ENCODE results near the gene DLST.
"Not testable (repeated sequence)": the region's sequence is repeated elsewhere in the genome, so short reads cannot be mapped to it uniquely, and the experiment has no call there.

DNA sequence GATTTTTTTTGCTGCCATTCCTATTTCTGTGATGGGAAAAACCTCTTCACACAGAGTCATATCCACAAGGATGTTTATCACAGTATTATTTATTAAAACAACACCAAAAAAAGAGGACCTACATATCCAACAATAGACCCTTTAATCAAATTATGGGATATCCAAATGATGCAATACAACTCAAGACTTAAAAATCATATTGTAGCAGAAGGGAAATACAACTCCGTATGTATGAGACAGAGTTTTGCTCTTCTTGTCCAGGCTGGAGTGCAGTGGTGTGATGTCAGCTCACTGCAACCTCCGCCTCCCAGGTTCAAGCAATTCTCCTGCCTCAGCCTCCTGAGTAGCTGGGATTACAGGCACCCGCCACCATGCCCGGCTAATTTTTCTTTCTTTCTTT, 51.2 kb downstream of the DLST start:
- TF ChIP-seq, protein P1, sequence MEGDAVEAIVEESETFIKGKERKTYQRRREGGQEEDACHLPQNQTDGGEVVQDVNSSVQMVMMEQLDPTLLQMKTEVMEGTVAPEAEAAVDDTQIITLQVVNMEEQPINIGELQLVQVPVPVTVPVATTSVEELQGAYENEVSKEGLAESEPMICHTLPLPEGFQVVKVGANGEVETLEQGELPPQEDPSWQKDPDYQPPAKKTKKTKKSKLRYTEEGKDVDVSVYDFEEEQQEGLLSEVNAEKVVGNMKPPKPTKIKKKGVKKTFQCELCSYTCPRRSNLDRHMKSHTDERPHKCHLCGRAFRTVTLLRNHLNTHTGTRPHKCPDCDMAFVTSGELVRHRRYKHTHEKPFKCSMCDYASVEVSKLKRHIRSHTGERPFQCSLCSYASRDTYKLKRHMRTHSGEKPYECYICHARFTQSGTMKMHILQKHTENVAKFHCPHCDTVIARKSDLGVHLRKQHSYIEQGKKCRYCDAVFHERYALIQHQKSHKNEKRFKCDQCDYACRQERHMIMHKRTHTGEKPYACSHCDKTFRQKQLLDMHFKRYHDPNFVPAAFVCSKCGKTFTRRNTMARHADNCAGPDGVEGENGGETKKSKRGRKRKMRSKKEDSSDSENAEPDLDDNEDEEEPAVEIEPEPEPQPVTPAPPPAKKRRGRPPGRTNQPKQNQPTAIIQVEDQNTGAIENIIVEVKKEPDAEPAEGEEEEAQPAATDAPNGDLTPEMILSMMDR (IDR thresholded peaks at IDR 0.05): not testable (repeated sequence)
- TF ChIP-seq, protein P2, sequence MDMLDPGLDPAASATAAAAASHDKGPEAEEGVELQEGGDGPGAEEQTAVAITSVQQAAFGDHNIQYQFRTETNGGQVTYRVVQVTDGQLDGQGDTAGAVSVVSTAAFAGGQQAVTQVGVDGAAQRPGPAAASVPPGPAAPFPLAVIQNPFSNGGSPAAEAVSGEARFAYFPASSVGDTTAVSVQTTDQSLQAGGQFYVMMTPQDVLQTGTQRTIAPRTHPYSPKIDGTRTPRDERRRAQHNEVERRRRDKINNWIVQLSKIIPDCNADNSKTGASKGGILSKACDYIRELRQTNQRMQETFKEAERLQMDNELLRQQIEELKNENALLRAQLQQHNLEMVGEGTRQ (IDR thresholded peaks at IDR 0.05; ENCODE audit: borderline replicate concordance, low read depth, low read length): not testable (repeated sequence)
- not testable (repeated sequence) for TF ChIP-seq GABPA (IDR thresholded peaks at IDR 0.05; ENCODE audit: low read depth); ELF1 (IDR thresholded peaks at IDR 0.05); TEAD4 (IDR thresholded peaks at IDR 0.05; ENCODE audit: borderline replicate concordance, insufficient read depth); EP300 (IDR thresholded peaks at IDR 0.05; ENCODE audit: borderline replicate concordance in 1 of 2, low read depth in 1 of 2, low read length in 1 of 2)
